ENCODE data around the gene MRPL2.

The MRPL2 gene

DNA sequence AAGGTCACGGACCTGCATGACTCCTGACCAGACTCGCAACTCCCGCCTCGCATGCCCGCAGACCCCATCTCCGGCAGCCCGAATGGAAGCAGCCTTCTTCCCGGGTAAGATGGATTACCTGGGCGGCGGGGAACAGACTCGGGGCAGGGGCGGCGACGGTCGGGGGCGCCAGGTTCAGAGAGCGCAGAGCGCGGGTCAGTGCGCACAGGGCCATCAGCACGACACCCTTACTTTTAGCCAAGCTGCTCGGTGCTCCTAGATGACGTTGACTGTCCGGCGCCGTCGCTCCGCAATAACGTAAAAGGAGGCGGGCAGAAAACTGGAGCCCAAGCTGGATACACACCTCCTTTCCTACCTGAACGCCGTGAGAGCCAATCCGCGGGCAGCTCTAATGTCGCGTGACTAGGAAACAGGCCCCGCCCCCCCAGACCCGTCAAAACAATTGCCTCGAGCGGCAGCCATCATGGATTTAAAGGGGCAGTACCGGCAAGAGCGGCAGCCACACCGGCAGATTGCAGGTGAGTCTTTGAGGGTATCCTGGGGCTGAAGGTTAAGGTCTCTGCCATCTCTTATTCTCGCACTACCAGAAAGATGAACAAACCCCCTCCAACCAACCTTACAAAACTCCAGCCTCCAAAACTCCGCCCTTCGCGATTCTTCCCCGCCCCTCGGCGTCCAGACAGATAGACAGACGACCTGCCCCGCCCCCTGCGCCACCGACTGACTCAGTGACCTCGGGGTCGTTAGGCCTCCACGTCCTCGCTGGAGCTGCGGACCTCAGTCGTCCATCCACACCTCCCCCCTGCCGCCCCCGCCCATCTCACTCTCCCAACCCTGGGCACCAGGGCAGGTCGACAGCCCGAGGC, at the start of gene MRPL2, which contains the start of gene KLC4:
TSS of gene MRPL2 (minus strand) at position 267 of the 866 bp plus-strand sequence. CDS start at position 214, 53 bp downstream.
TSS of gene KLC4 (plus strand) at position 464 of the 866 bp plus-strand sequence. CDS start 1,705 bp downstream, outside the sequence.
- TF ChIP-seq, protein P1, sequence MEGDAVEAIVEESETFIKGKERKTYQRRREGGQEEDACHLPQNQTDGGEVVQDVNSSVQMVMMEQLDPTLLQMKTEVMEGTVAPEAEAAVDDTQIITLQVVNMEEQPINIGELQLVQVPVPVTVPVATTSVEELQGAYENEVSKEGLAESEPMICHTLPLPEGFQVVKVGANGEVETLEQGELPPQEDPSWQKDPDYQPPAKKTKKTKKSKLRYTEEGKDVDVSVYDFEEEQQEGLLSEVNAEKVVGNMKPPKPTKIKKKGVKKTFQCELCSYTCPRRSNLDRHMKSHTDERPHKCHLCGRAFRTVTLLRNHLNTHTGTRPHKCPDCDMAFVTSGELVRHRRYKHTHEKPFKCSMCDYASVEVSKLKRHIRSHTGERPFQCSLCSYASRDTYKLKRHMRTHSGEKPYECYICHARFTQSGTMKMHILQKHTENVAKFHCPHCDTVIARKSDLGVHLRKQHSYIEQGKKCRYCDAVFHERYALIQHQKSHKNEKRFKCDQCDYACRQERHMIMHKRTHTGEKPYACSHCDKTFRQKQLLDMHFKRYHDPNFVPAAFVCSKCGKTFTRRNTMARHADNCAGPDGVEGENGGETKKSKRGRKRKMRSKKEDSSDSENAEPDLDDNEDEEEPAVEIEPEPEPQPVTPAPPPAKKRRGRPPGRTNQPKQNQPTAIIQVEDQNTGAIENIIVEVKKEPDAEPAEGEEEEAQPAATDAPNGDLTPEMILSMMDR (IDR thresholded peaks at IDR 0.05; ENCODE audit: low read depth, low read length) = no peak
- H3K4me3 ChIP-seq (ENCODE audit: low read depth, low read length) = peak within 1 kb of the TSS; percentile 82
- in situ Hi-C loops (cut with HindIII; ENCODE audit: low sequenced_read_pairs) = no loop called here
- DNase-seq (ENCODE audit: low read depth, low spot score) = peak; percentile 99

GRCh38 chr6:43107344-43108062, 48.3 kb upstream of the MRPL2 start:
- no peak for DNase-seq (ENCODE audit: low read depth, low spot score)
- in situ Hi-C loops (cut with HindIII; ENCODE audit: low sequenced_read_pairs) = no loop called here
- no peak overlapping the region for H3K4me3 ChIP-seq (ENCODE audit: low read depth, low read length)
- TF ChIP-seq, protein P1 (IDR thresholded peaks at IDR 0.05; ENCODE audit: low read depth, low read length) = no peak

DNA sequence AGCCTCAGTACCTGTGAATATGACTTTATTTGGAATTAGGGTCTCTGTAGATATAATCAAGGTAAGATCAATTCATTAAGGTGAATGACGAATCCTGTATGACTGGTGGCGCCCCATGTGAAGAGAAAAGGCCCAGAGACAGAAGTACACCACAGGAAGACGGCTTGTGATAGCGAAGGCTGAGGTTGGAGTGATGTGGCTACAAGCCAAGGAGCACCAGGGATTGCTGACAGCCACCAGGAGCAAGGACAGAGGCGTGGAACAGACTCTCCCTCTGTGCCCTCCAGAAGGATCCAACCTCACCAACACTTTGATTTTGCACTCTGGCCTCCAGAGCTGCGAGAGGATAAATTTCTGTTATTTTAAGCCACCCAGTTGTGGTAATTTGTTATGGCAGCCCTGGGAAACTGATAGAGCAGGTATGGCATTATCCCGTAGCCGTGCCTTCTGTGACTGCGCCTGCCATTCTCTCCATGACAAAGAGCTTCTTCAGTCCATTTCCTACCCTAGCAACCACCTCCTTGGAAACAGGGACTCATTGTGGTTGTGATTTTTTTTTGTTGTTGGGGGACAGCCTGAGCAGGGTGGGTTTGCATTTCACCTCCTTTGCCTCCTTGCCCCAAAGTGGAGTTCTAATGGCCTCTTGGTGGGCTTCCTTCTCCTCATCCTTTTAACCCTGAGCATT, 46.4 kb upstream of the MRPL2 start:
- in situ Hi-C loops (cut with HindIII; ENCODE audit: low sequenced_read_pairs) = no loop called here
- no peak overlapping the region for H3K4me3 ChIP-seq (ENCODE audit: low read depth, low read length)
- no peak for DNase-seq (ENCODE audit: low read depth, low spot score)
- TF ChIP-seq, protein P1 (IDR thresholded peaks at IDR 0.05; ENCODE audit: low read depth, low read length) = no peak

GRCh38 chr6:43103253-43103876, 44.1 kb upstream of the MRPL2 start:
- TF ChIP-seq, protein P1 (IDR thresholded peaks at IDR 0.05; ENCODE audit: low read depth, low read length) = no peak
- no peak overlapping the region for H3K4me3 ChIP-seq (ENCODE audit: low read depth, low read length)
- DNase-seq (ENCODE audit: low read depth, low spot score) = no peak
- in situ Hi-C loops (cut with HindIII; ENCODE audit: low sequenced_read_pairs) = no loop called here

DNA sequence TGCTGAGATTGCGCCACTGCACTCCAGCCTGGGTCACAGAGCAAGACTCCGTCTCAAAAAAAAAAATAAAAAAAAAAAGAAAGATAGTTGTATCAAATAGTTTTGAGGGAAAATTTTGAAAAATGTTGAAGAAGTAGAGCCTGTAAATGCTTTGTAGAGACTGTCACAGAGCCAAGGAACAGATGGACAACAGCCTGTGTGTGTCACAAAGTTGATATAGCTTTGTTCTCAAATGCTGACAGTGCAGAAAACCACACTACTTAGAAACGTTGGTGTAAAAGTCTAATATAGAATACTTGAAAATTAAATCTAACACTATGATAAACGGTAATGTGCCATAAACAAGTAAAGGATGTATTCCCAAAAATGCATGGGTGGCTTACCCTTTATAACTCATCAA, 42.3 kb upstream of the MRPL2 start:
- H3K4me3 ChIP-seq (ENCODE audit: low read depth, low read length) = no peak overlapping the region
- DNase-seq (ENCODE audit: low read depth, low spot score) = no peak
- in situ Hi-C loops (cut with HindIII; ENCODE audit: low sequenced_read_pairs) = no loop called here

More for the DNA sequence above, 42.3 kb upstream of the MRPL2 start:
- TF ChIP-seq, protein P1 (IDR thresholded peaks at IDR 0.05; ENCODE audit: low read depth, low read length) = no peak
